IPS DF 19.7 (cell line): ENCODE results near the gene ZNF764.
"Not testable (repeated sequence)": the region's sequence is repeated elsewhere in the genome, so short reads cannot be mapped to it uniquely, and the experiment has no call there.

ENCODE experiments used
- DNase-seq: peaks from one replicate; pipeline ENCODE4 v3.0.0-alpha.2; 2013; ENCODE audit warnings: low read depth, low spot score

The ZNF764 gene

GRCh38 chr16:30527635-30528178 lies 30.5 kb downstream of the ZNF764 start:
- DNase-seq = no peak

- peak; percentile 92 for DNase-seq
Observed at GRCh38 chr16:30526823-30527634, 31.1 kb downstream of the ZNF764 start.

DNA sequence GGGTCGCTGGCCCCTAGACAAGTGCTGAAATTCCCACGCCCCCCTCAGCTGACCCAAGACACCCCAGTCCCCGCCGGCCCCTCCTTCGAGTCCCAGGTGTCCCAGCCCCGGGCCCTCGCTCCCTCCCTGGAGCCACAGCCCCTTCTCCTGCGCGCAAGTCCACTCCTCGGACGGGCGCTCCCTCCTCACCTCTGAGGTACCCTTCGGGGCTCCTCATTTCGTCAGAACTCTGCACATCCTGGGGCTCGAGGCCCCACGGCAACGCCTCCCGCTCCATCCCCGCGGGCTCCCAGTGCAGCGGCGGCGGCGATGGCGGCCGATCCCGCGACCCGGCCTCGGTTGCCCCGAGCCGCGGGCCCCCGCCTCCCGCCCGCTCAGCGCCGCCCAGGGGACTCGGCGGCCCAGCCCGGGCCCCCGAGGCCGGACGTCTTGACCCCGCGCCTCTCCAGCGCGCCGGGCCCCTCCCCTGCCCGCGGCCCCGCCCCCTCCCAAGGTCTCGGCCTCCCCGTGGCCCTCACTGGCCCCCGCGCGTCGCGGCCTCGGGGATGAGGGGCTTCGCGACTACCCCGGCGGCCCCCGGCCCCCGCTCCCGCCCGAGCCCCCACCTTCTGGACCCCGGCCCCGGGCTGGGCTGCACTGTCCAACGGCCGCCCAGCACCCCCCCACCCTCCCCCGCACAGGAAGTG lies 31.9 kb downstream of the ZNF764 start, which contains the start of gene ZNF768:
ZNF768 (minus strand) TSS at position 430 of the 686 bp plus-strand sequence; CDS start at position 277, 153 bp downstream.
- no peak for DNase-seq

DNA sequence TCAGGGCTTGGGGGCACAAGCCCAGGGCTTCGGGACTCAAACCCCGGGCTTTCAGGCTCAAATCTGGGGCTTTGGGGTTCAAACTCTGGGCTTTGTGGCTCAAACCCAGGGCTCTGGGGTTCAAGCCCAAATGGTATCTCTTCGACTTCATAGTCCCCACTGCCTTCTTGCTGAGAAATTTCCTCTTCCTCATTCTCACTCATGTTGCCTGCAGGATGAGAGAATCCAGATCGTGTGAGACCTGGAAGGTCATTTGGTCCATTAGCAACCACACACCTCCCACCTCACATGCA lies 32.4 kb downstream of the ZNF764 start:
- DNase-seq = no peak

GRCh38 chr16:30524575-30525568 lies 33.3 kb downstream of the ZNF764 start:
- DNase-seq = no peak

DNA sequence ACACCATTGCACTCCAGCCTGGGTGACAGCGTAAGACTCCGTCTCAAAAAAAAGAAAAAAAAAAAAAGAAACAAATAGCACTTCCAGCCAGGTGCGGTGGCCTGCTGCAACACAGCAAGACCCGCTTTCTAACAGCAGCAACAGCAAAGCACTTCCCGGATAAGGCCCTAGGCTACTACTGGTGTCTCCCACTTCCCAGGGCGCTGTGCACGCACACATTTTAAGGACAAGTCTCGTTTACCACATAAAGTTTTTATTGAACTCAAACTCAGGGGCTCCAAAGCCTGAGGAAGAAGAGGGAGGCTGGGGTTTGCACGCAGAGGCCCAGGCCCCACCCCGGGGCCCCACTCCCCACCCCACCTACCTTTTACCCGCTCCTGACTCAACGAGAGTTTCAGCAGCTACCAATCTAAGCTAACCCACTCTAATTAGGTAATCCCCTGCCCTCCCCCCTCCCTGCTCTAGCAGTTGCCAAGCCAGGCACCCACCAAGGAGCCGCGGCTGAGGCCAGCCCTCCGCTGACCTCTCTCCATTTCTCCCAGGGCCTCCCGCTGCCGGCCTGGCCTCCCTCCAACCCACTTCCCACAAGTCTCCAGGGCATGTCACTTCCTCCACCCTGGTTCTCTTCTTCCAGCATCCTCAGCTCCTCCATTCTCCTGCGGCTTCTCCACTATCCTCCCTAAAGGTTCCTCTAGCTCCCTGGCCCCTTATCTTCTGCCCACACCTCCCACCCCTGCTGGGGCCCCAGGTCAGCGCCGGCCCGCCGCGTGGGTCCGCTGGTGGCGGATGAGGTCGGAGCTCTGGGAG lies 34.2 kb downstream of the ZNF764 start:
- DNase-seq = no peak

GRCh38 chr16:30522702-30523463 lies 35.3 kb downstream of the ZNF764 start:
- not testable (repeated sequence) for DNase-seq

GRCh38 chr16:30521873-30522641 lies 36.1 kb downstream of the ZNF764 start:
- no peak for DNase-seq

DNA sequence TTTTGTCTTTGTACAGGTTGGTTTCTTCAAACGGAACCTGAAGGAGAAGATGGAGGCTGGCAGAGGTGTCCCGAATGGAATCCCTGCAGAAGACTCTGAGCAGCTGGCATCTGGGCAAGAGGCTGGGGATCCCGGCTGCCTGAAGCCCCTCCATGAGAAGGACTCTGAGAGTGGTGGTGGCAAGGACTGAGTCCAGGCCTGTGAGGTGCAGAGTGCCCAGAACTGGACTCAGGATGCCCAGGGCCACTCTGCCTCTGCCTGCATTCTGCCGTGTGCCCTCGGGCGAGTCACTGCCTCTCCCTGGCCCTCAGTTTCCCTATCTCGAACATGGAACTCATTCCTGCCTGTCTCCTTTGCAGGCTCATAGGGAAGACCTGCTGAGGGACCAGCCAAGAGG lies 36.7 kb downstream of the ZNF764 start:
- no peak for DNase-seq

DNA sequence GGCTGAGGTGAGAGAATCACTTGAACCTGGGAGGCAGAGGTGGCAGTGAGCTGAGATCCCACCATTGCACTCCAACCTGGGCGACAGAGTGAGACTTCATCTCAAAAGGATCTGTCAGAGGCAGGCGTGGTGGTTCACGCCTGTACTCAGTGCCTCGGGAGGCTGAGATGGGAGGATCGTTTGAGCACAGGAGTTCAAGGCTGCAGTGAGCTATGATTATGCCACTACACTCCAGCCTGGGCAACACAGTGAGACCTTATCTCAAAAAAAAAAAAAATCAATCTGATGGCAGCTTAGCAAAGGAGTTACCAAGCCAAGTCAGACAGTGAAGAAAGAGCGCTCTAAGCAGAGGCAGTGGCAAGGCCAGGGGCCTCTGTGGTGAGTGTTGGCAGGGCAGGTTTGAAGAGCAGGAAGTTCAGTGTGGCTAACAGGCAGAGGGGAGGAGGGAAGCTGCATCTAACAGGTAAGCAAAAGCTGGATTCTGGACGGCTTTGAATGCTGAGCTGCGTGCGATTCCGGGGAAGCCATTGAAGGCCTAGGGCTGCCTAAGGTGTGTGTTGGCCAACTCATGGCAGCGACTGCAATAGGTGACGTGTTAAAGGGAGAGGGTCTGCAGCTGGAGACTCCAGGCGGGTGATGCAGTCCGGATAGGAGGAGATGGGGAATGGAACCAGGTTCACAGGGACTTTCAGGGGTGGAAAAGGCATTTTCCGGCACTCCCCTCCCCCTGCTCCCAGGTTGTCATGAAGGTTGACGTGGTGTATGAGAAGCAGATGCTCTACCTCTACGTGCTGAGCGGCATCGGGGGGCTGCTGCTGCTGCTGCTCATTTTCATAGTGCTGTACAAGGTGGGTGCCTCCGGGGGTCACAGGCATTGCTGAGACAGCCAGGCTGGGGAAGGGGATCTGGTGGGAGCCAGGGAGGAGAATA lies 38.8 kb downstream of the ZNF764 start:
- DNase-seq = no peak

DNA sequence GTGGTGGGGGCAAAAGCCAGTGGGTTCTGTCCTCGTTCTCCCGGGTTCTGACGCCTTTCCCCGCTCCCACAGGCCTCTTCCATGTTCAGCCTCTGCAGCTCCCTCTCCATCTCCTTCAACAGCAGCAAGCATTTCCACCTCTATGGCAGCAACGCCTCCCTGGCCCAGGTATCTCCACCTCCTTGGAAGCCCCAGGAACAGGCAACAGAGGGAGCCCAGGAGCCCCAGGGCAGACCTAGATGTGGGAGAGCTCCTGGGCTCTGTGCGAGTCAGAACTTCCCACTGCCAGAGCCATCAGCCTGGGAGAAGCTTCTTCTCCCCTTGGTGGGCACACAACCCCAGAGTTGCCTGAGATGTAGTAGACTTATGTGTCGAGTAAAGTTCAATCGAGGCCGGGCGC lies 39.6 kb downstream of the ZNF764 start:
- no peak for DNase-seq

- DNase-seq = no peak
Observed at GRCh38 chr16:30515275-30515674, 42.9 kb downstream of the ZNF764 start.

GRCh38 chr16:30511509-30511908 lies 46.7 kb downstream of the ZNF764 start:
- no peak for DNase-seq

- DNase-seq = no peak
Observed at GRCh38 chr16:30510376-30510938, 47.7 kb downstream of the ZNF764 start.

DNA sequence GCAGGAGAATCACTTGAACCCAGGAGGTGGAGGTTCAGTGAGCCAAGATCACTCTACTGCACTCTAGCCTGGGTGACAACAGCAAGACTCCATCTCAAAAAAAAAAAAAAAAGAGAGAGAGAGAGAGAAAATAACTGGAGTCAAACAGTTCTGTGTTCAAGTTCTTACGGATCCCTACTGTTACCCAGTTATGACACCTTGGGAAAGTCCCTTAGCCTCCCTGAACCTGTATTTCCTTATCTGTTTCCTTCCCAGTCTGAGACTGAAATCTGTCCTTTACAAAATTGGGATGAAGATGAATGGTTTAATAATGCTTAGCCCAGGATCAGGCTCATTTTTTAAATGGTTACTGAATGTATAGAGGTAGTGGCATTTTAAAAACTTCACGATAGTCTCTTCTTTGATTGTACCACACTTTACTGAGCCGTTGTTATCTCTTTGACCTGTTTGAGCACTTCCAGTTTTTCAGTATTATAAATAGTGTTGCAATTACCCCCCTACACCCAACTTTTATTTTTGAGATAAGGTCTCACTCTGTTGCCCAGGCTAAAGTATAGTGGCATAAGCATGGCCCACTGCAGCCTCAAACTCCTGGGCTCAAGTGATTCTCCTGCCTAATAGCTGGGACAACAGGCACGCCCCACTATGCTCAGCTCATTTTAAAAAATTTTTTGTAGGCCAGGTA lies 49.0 kb downstream of the ZNF764 start:
- no peak for DNase-seq
